Neural cell (in vitro differentiated cells): ENCODE measurements around the gene CAPN9. TPM values are rescaled to one million over a fixed set of nuclear protein-coding genes. Genes with fewer than 3 reads are reported as not detected.

Source experiments
- H2AFZ ChIP-seq: fragments of 200-600, 300-800 bp; sonication (generic), shearing (Covaris generic); 2 replicates; pipeline ENCODE4 v1.6.0; 2014; ENCODE audit warnings: low read depth, mild to moderate bottlenecking, antibody characterized with exemption, low read length, moderate library complexity
- H3F3A ChIP-seq: fragments of 200-600 bp; shearing (Covaris generic); 2 replicates; pipeline ENCODE4 v1.6.1; 2016; ENCODE audit warnings: mild to moderate bottlenecking, moderate library complexity, mixed read lengths, antibody characterized with exemption, low read length; ENCODE audit not compliant: insufficient read depth, poor library complexity, severe bottlenecking
- H3K27ac ChIP-seq: fragments of 200-600, 300-800 bp; sonication (generic), shearing (Covaris generic); 2 replicates; pipeline ENCODE4 v1.5.1; 2014; ENCODE audit warnings: mild to moderate bottlenecking, low read length, moderate library complexity
- H3K27me3 ChIP-seq: fragments of 300-800, 200-600 bp; sonication (generic), shearing (Covaris generic); 2 replicates; pipeline ENCODE4 v1.6.0; 2014; ENCODE audit warnings: mild to moderate bottlenecking, low read depth, low read length, moderate library complexity; ENCODE audit not compliant: insufficient read depth
- H3K36me3 ChIP-seq: fragments of 300-800, 200-600 bp; sonication (generic), shearing (Covaris generic); 2 replicates; pipeline ENCODE4 v1.5.1; 2014; ENCODE audit warnings: mild to moderate bottlenecking, antibody characterized with exemption, low read length, moderate library complexity; ENCODE audit not compliant: insufficient read depth
- H3K4me2 ChIP-seq: fragments of 300-800, 200-600 bp; sonication (generic), shearing (Covaris generic); 2 replicates; pipeline ENCODE4 v1.6.0; 2014; ENCODE audit warnings: mild to moderate bottlenecking, low read length
- H3K4me3 ChIP-seq: fragments of 300-800, 200-600 bp; sonication (generic), shearing (Covaris generic); 2 replicates; pipeline ENCODE4 v1.5.1; 2014; ENCODE audit warnings: mild to moderate bottlenecking, low read length, moderate library complexity
- H3K79me2 ChIP-seq: fragments of 200-600 bp; shearing (Covaris generic); replicated peaks from 2 replicates; pipeline ENCODE4 v1.6.0; 2014; ENCODE audit warnings: mild to moderate bottlenecking, low read length, moderate library complexity; ENCODE audit not compliant: insufficient read depth
- H3K9ac ChIP-seq: fragments of 300-800, 200-600 bp; sonication (generic), shearing (Covaris generic); 2 replicates; pipeline ENCODE4 v1.6.1; 2016; ENCODE audit warnings: mild to moderate bottlenecking, low read length, mixed read lengths
- H3K9me2 ChIP-seq: fragments of 200-600 bp; shearing (Covaris generic); 2 replicates; pipeline ENCODE4 v1.6.1; 2016; ENCODE audit warnings: mild to moderate bottlenecking, low read length, mixed read lengths; ENCODE audit not compliant: insufficient read depth
- H3K9me3 ChIP-seq: fragments of 200-600, 300-800 bp; sonication (generic), shearing (Covaris generic); 2 replicates; pipeline ENCODE4 v1.6.1; 2016; ENCODE audit warnings: mild to moderate bottlenecking, mixed run types, low read length, moderate library complexity, mixed read lengths
- H4K20me1 ChIP-seq: fragments of 200-600 bp; shearing (Covaris generic); 2 replicates; pipeline ENCODE4 v1.6.1; 2016; ENCODE audit warnings: mild to moderate bottlenecking, mixed run types; ENCODE audit not compliant: insufficient read depth
- EP300 ChIP-seq: fragments of 450-650 bp; conservative IDR thresholded peaks from 2 replicates; pipeline ENCODE4 v1.6.1; 2014; ENCODE audit warnings: antibody characterized with exemption, mild to moderate bottlenecking, moderate library complexity; ENCODE audit not compliant: poor library complexity, severe bottlenecking
- EZH2 ChIP-seq: fragments of 200-600, 300-800 bp; shearing (Covaris generic), sonication (generic); IDR thresholded peaks from 2 replicates; pipeline ENCODE4 v1.6.1; 2014; ENCODE audit warnings: antibody characterized with exemption, low read length, borderline replicate concordance, mild to moderate bottlenecking; ENCODE audit not compliant: insufficient read depth, poor library complexity, severe bottlenecking
- MXI1 ChIP-seq: fragments of 450-650 bp; conservative IDR thresholded peaks from 2 replicates; pipeline ENCODE4 v1.6.1; 2014; ENCODE audit warnings: antibody characterized with exemption, mild to moderate bottlenecking; ENCODE audit not compliant: poor library complexity, severe bottlenecking
- POLR2AphosphoS5 ChIP-seq: IDR thresholded peaks from 2 replicates; pipeline ENCODE4 v1.6.1; 2012
- RAD21 ChIP-seq: fragments of 450-650 bp; conservative IDR thresholded peaks from 2 replicates; pipeline ENCODE4 v1.6.1; 2014; ENCODE audit warnings: antibody characterized with exemption, mild to moderate bottlenecking, moderate library complexity
- SMC3 ChIP-seq: fragments of 450-650 bp; conservative IDR thresholded peaks from 2 replicates; pipeline ENCODE4 v1.6.1; 2014; ENCODE audit warnings: antibody characterized with exemption, mild to moderate bottlenecking, moderate library complexity; ENCODE audit not compliant: poor library complexity
- TAF1 ChIP-seq: IDR thresholded peaks from 2 replicates; pipeline ENCODE4 v1.6.1; 2012; ENCODE audit warnings: low read depth
- polyA plus RNA-seq: library from polyadenylated mRNA; depleted of rRNA; stranded (reverse); fragments of >200 nt; gene quantifications from 2 replicates; pipeline ENCODE4 v1.2.3, GENCODE V29; 2014
- TF ChIP-seq, protein P1 (sequence below): fragments of 450-650 bp; IDR thresholded peaks from 2 replicates; pipeline ENCODE4 v1.5.1; 2014; ENCODE audit warnings: antibody characterized with exemption, mild to moderate bottlenecking, moderate library complexity; ENCODE audit not compliant: poor library complexity, severe bottlenecking
- TF ChIP-seq, protein P2 (sequence below): IDR thresholded peaks from 2 replicates; pipeline ENCODE4 v1.6.1; 2012; ENCODE audit warnings: borderline replicate concordance

Gene CAPN9
- polyA plus RNA-seq, 1 donor from 2014 or later, result 0.14 TPM

DNA sequence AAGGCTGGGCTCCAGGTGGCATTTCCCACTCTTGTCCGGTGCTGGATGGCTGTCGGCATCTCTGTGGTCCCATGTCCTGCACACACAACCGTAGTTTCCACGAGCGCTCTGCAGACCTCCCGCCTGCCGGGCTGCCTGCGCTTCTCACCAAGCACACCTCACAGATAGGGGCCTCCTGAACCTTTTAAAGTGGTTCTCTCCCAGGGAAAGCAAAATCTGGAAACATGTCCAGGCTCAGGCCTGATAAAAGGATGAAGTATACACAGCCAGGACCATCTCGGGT is 46.2 kb downstream of the CAPN9 start:
- H4K20me1 ChIP-seq, result no peaks in the 10 kb centered on the region
- no peaks in the 10 kb centered on the region for H3K9me2 ChIP-seq
- TF ChIP-seq EZH2, result no peak
- TF ChIP-seq, protein P1, sequence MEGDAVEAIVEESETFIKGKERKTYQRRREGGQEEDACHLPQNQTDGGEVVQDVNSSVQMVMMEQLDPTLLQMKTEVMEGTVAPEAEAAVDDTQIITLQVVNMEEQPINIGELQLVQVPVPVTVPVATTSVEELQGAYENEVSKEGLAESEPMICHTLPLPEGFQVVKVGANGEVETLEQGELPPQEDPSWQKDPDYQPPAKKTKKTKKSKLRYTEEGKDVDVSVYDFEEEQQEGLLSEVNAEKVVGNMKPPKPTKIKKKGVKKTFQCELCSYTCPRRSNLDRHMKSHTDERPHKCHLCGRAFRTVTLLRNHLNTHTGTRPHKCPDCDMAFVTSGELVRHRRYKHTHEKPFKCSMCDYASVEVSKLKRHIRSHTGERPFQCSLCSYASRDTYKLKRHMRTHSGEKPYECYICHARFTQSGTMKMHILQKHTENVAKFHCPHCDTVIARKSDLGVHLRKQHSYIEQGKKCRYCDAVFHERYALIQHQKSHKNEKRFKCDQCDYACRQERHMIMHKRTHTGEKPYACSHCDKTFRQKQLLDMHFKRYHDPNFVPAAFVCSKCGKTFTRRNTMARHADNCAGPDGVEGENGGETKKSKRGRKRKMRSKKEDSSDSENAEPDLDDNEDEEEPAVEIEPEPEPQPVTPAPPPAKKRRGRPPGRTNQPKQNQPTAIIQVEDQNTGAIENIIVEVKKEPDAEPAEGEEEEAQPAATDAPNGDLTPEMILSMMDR, result no peak
- no peak overlapping the region for H3K9ac ChIP-seq
- H3K4me2 ChIP-seq, result no peak overlapping the region
- H3K27ac ChIP-seq, result no peak overlapping the region
- H3K36me3 ChIP-seq, result no peaks in the 10 kb centered on the region
- H3K4me3 ChIP-seq, result no peak overlapping the region
- H3K79me2 ChIP-seq, result no peaks in the 10 kb centered on the region
- no peaks in the 10 kb centered on the region for H3K9me3 ChIP-seq
- no peak overlapping the region for H2AFZ ChIP-seq
- no peaks in the 10 kb centered on the region for H3F3A ChIP-seq
- no peaks in the 10 kb centered on the region for H3K27me3 ChIP-seq

DNA sequence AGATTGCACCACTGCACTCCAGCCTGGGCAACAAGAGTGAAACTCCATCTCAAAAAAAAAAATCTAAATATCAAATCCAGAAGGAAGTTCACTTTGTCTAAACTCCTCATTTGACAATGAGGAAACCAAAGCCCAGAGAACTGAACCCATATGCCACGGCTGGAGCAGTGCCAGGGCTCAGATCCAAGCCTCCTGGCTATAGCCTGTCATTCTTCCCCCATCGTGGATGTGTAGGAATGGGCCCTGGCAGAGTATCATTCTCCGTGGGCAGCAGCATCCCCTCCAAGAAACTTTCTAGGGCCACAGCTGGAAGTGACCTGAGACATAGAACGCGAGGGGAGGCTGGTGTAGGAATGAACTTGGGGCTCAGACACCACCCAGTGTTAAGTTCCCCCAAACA is 47.2 kb downstream of the CAPN9 start:
- no peak overlapping the region for H2AFZ ChIP-seq
- H3K9ac ChIP-seq, result no peak overlapping the region
- no peaks in the 10 kb centered on the region for H3F3A ChIP-seq
- no peaks in the 10 kb centered on the region for H3K79me2 ChIP-seq
- no peaks in the 10 kb centered on the region for H3K27me3 ChIP-seq
- H3K9me2 ChIP-seq, result no peaks in the 10 kb centered on the region
- H3K4me2 ChIP-seq, result no peak overlapping the region
- no peak overlapping the region for H3K4me3 ChIP-seq
- H3K9me3 ChIP-seq, result no peaks in the 10 kb centered on the region
- no peaks in the 10 kb centered on the region for H3K36me3 ChIP-seq
- no peak overlapping the region for H3K27ac ChIP-seq
- TF ChIP-seq, protein P1, result no peak
- TF ChIP-seq MXI1, result no peak
- TF ChIP-seq EP300, result no peak
- no peak for TF ChIP-seq EZH2
- TF ChIP-seq, protein P2, sequence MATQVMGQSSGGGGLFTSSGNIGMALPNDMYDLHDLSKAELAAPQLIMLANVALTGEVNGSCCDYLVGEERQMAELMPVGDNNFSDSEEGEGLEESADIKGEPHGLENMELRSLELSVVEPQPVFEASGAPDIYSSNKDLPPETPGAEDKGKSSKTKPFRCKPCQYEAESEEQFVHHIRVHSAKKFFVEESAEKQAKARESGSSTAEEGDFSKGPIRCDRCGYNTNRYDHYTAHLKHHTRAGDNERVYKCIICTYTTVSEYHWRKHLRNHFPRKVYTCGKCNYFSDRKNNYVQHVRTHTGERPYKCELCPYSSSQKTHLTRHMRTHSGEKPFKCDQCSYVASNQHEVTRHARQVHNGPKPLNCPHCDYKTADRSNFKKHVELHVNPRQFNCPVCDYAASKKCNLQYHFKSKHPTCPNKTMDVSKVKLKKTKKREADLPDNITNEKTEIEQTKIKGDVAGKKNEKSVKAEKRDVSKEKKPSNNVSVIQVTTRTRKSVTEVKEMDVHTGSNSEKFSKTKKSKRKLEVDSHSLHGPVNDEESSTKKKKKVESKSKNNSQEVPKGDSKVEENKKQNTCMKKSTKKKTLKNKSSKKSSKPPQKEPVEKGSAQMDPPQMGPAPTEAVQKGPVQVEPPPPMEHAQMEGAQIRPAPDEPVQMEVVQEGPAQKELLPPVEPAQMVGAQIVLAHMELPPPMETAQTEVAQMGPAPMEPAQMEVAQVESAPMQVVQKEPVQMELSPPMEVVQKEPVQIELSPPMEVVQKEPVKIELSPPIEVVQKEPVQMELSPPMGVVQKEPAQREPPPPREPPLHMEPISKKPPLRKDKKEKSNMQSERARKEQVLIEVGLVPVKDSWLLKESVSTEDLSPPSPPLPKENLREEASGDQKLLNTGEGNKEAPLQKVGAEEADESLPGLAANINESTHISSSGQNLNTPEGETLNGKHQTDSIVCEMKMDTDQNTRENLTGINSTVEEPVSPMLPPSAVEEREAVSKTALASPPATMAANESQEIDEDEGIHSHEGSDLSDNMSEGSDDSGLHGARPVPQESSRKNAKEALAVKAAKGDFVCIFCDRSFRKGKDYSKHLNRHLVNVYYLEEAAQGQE, result no peak
- no peak for TF ChIP-seq SMC3
- TF ChIP-seq TAF1, result no peak
- TF ChIP-seq POLR2AphosphoS5, result no peak
- no peak for TF ChIP-seq RAD21
- no peaks in the 10 kb centered on the region for H4K20me1 ChIP-seq
